Hippocampal formation (tissue), 2 donors: ENCODE measurements around the gene ZBTB7C.

Experiments
- DNase-seq, 2 donors: peaks; one replicate each; lab custom pipeline; 2025; lab: John Stamatoyannopoulos, UW

ZBTB7C gene

GRCh38 chr18:48323151-48323550, 86.0 kb downstream of the ZBTB7C start:
- DNase-seq, result no peak

GRCh38 chr18:48321536-48321935, 87.6 kb downstream of the ZBTB7C start:
- DNase-seq, result no peak

- no peak for DNase-seq
These were observed 88.1 kb downstream of the ZBTB7C start for GRCh38 chr18:48321121-48321520.

- DNase-seq, result no peak
These were observed 88.6 kb downstream of the ZBTB7C start for GRCh38 chr18:48320639-48320945.

GRCh38 chr18:48319801-48320638, 89.2 kb downstream of the ZBTB7C start:
- DNase-seq, result no peak

GRCh38 chr18:48318436-48318835, 90.7 kb downstream of the ZBTB7C start:
- no peak for DNase-seq

- DNase-seq, result no peak
These were observed 91.3 kb downstream of the ZBTB7C start for GRCh38 chr18:48317781-48318381.

GRCh38 chr18:48316177-48316576, 93.0 kb downstream of the ZBTB7C start:
- no peak for DNase-seq

GRCh38 chr18:48314690-48315089, 94.5 kb downstream of the ZBTB7C start:
- DNase-seq, result no peak

GRCh38 chr18:48313792-48314191, 95.4 kb downstream of the ZBTB7C start:
- no peak for DNase-seq

- DNase-seq, result no peak
These were observed 97.1 kb downstream of the ZBTB7C start for GRCh38 chr18:48312066-48312465.

GRCh38 chr18:48310999-48311398, 98.2 kb downstream of the ZBTB7C start:
- DNase-seq, result no peak

GRCh38 chr18:48310353-48310752, 98.8 kb downstream of the ZBTB7C start:
- no peak for DNase-seq

GRCh38 chr18:48308755-48309575, 100.2 kb downstream of the ZBTB7C start:
- no peak for DNase-seq

GRCh38 chr18:48308027-48308635, 101.1 kb downstream of the ZBTB7C start:
- no peak for DNase-seq

GRCh38 chr18:48306838-48307237, 102.3 kb downstream of the ZBTB7C start:
- no peak for DNase-seq

- no peak for DNase-seq
These were observed 104.1 kb downstream of the ZBTB7C start for GRCh38 chr18:48304906-48305693.

- DNase-seq, result no peak
These were observed 105.3 kb downstream of the ZBTB7C start for GRCh38 chr18:48303883-48304282.

- no peak for DNase-seq
These were observed 106.4 kb downstream of the ZBTB7C start for GRCh38 chr18:48302736-48303135.

GRCh38 chr18:48300463-48300961, 108.7 kb downstream of the ZBTB7C start:
- DNase-seq, result no peak

- no peak for DNase-seq
These were observed 112.0 kb downstream of the ZBTB7C start for GRCh38 chr18:48297139-48297538.
